Natural killer cell (primary cell): ENCODE data around the gene POP4. TPM values are rescaled to one million over a fixed set of nuclear protein-coding genes. Genes with fewer than 3 reads are reported as not detected.

ENCODE experiments used
- ATAC-seq, 3 donors: fragments of 150-1000 bp in 2 of 3; fragments of 200-7000 bp in 1 of 3; cut with Tn5 transposase; 1 replicate in 1 of 3; 2 replicates in 2 of 3; pipeline ENCODE4 v1.10.0; 2021; ENCODE audit warnings: mild to moderate bottlenecking in 2 of 3, moderate library complexity in 2 of 3
- DNase-seq, 2 donors: peaks; one replicate each; pipeline versions ENCODE4 v3.0.0 to v3.0.0-alpha.2; 2013 to 2021; ENCODE audit warnings: mixed read lengths in 1 of 2
- H3K27ac ChIP-seq: one replicate; pipeline ENCODE4 v1.5.1; 2013; ENCODE audit warnings: mild to moderate bottlenecking, low read length
- H3K27me3 ChIP-seq: one replicate; pipeline ENCODE4 v1.6.1; 2013; ENCODE audit warnings: low read length; ENCODE audit not compliant: control insufficient read depth, insufficient read depth
- H3K36me3 ChIP-seq: one replicate; pipeline ENCODE4 v1.6.1; 2013; ENCODE audit warnings: low read length; ENCODE audit not compliant: control insufficient read depth, insufficient read depth
- H3K4me1 ChIP-seq: one replicate; pipeline ENCODE4 v1.6.1; 2013; ENCODE audit warnings: low read length; ENCODE audit not compliant: control insufficient read depth, insufficient read depth
- H3K4me3 ChIP-seq: one replicate; pipeline ENCODE4 v1.5.1; 2013; ENCODE audit warnings: low read length
- H3K9me3 ChIP-seq: one replicate; pipeline ENCODE4 v1.6.1; 2013; ENCODE audit warnings: low read length; ENCODE audit not compliant: control insufficient read depth, insufficient read depth
- H3K27ac Mint-ChIP-seq, 2 donors: one replicate each; pipeline ENCODE4 v1.8.0; 2022; ENCODE audit warnings: mild to moderate bottlenecking in 2 of 2, mixed read lengths in 2 of 2, moderate library complexity in 1 of 2
- H3K27me3 Mint-ChIP-seq, 2 donors: one replicate each; pipeline ENCODE4 v1.8.0; 2022; ENCODE audit warnings: low read depth in 2 of 2, mixed read lengths in 2 of 2
- H3K36me3 Mint-ChIP-seq: one replicate; pipeline ENCODE4 v1.8.0; 2022; ENCODE audit warnings: mixed read lengths
- H3K4me1 Mint-ChIP-seq, 2 donors: one replicate each; pipeline ENCODE4 v1.8.0; 2022; ENCODE audit warnings: mixed read lengths in 2 of 2
- H3K4me3 Mint-ChIP-seq: one replicate; pipeline ENCODE4 v1.8.0; 2022; ENCODE audit warnings: mild to moderate bottlenecking, moderate library complexity, mixed read lengths
- H3K9me3 Mint-ChIP-seq, 2 donors: one replicate each; pipeline ENCODE4 v1.8.0; 2022; ENCODE audit warnings: mixed read lengths in 2 of 2
- WGBS: methylation state at CpG from one replicate; pipeline ENCODE4 v1.1.7; 2013; ENCODE audit warnings: missing lambda C conversion rate; ENCODE audit not compliant: insufficient coverage; 5-methylcytosine and 5-hydroxymethylcytosine counted together
- intact Hi-C: fragments of 100-400 bp; cut with micrococcal nuclease; formaldehyde crosslinking; loops from one replicate; pipeline ENCODE4 v1.14.2; 2022
- total RNA-seq, 4 donors: library from RNA; stranded (reverse); fragments of 120-200 nt in 1 of 4; gene quantifications; one replicate each; pipeline versions ENCODE4 v1.2.3 to v1.2.4, GENCODE V29; 2013 to 2022
- TF ChIP-seq, protein P1 (sequence below): fragments of 200-600 bp; IDR thresholded peaks from one replicate; pipeline ENCODE4 v1.8.0; 2022; ENCODE audit warnings: antibody characterized with exemption

Gene POP4
- total RNA-seq, 3 donors from 2014 or later (not counting 1 experiment from before 2014, with no cell fraction given), result 46.4 to 60.1 (median 46.4) TPM

DNA sequence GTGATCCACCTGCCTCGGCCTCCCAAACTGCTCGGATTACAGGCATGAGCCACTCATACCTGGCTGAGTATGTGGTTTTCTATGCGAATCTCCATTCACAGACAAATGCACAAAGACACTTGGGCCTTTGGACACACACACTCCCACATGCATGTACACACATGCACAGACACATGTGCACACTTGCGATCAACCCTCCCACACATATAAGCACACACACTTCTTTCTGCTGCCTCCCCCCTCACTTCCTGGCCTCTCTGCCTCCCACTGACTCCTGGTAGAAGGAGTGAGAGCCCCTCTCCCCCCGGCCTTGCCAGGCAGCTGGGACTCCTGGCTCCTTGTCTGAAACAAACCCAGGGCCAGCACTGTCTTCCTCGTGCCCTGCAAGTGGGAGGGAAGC is 29.9 kb downstream of the POP4 start:
- Mint-ChIP-seq H3K4me3 (no peak overlapping the region), H3K27me3 (no peaks in the 10 kb centered on the region), H3K4me1 (no peaks in the 10 kb centered on the region), H3K9me3 (no peaks in the 10 kb centered on the region), H3K36me3 (no peaks in the 10 kb centered on the region), H3K27ac (no peak overlapping the region)
- intact Hi-C loops, result no loop called here
- Histone ChIP-seq H3K9me3 (no peaks in the 10 kb centered on the region), H3K4me1 (no peaks in the 10 kb centered on the region), H3K27ac (no peak overlapping the region), H3K36me3 (no peaks in the 10 kb centered on the region), H3K4me3 (no peak overlapping the region), H3K27me3 (no peaks in the 10 kb centered on the region)
- DNase-seq, result no peak
- 88% methylated on average over 6 of the region's 6 CpGs for WGBS
- TF ChIP-seq, protein P1, sequence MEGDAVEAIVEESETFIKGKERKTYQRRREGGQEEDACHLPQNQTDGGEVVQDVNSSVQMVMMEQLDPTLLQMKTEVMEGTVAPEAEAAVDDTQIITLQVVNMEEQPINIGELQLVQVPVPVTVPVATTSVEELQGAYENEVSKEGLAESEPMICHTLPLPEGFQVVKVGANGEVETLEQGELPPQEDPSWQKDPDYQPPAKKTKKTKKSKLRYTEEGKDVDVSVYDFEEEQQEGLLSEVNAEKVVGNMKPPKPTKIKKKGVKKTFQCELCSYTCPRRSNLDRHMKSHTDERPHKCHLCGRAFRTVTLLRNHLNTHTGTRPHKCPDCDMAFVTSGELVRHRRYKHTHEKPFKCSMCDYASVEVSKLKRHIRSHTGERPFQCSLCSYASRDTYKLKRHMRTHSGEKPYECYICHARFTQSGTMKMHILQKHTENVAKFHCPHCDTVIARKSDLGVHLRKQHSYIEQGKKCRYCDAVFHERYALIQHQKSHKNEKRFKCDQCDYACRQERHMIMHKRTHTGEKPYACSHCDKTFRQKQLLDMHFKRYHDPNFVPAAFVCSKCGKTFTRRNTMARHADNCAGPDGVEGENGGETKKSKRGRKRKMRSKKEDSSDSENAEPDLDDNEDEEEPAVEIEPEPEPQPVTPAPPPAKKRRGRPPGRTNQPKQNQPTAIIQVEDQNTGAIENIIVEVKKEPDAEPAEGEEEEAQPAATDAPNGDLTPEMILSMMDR, result no peak
- no peak for ATAC-seq

DNA sequence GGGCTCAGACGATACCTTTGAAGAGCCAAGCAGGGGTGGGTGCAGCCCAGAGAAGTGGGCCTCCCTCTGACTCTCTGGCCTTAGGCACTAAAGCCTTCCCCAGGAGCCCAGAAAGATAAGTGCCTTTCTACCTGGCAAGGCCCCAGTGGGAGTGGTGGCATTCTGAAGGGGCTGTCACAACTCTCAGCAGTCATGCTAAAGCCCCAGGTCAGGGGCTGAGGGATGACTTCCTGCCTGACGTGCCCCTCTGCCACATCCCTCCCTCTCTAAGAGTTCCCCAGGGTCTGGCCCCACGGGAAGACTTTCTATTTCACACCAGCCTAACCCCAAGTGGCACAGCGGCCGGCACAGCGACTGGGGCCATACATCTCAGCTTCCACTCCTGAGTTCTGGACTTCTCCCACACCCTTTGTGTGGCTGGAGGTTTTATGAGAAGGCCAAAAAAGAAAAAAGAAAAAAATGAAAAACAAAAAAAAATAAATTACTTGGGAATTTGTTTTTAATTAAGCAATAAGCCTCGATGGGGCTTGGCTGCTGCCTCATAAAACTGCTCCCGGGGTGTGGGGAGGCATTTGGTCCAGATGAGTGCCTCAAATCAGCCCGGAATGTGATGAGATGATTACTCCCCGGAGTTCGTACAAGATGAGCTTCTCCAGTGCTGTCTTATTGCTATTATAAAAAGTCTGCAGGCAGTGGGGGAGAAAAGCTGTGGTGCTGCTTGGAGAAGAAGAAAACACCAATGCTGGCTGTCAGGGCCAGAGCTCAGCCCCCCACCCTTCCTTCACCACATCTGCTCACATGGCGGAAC is 30.7 kb downstream of the POP4 start:
- H3K27me3 Mint-ChIP-seq, result peaks cover 0 to 4% of the 10 kb centered on the region in 2 donors
- H3K4me1 Mint-ChIP-seq, result no peaks in the 10 kb centered on the region
- intact Hi-C loops, result no loop called here
- DNase-seq (no peak), ATAC-seq (no peak)
- no peak overlapping the region for H3K4me3 ChIP-seq
- no peak overlapping the region for H3K27ac Mint-ChIP-seq
- H3K27me3 ChIP-seq, result no peaks in the 10 kb centered on the region
- no peaks in the 10 kb centered on the region for H3K36me3 ChIP-seq
- WGBS, result 71% methylated on average over 9 of the region's 12 CpGs
- H3K27ac ChIP-seq, result no peak overlapping the region
- no peaks in the 10 kb centered on the region for H3K36me3 Mint-ChIP-seq
- H3K9me3 ChIP-seq, result no peaks in the 10 kb centered on the region
- TF ChIP-seq, protein P1, result no peak
- no peak overlapping the region for H3K4me3 Mint-ChIP-seq
- H3K9me3 Mint-ChIP-seq, result no peaks in the 10 kb centered on the region
- no peaks in the 10 kb centered on the region for H3K4me1 ChIP-seq

DNA sequence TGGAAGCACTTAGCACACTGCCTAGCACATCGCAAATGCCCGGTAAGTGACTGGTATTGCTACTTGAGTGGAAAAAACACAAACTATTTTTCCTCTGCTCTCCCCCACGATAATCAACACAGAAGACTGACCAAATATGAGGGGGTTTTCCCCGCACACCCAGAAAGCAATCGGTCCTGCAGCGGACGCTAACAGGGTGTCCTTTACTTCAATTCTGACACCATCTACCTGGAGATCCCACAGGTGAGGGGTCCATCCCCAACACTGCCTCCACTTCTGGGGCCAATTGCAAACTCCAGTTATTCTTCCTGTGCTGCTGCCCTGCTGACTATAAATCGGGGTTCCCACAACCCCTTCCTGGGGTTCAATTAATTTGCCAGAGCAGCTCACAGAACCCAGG is 33.0 kb downstream of the POP4 start:
- no peak overlapping the region for H3K4me3 ChIP-seq
- no peaks in the 10 kb centered on the region for H3K9me3 ChIP-seq
- intact Hi-C loops, result no loop called here
- no peaks in the 10 kb centered on the region for H3K27me3 ChIP-seq
- H3K4me1 ChIP-seq, result no peaks in the 10 kb centered on the region
- no peak overlapping the region for H3K27ac Mint-ChIP-seq
- 94% methylated on average over 8 of the region's 8 CpGs for WGBS
- no peak overlapping the region for H3K4me3 Mint-ChIP-seq
- no peaks in the 10 kb centered on the region for H3K36me3 Mint-ChIP-seq
- H3K27ac ChIP-seq, result no peak overlapping the region
- no peaks in the 10 kb centered on the region for H3K36me3 ChIP-seq
- H3K27me3 Mint-ChIP-seq, result peaks cover 0 to 4% of the 10 kb centered on the region in 2 donors
- ATAC-seq, result no peak
- H3K4me1 Mint-ChIP-seq, result no peaks in the 10 kb centered on the region
- TF ChIP-seq, protein P1, result no peak
- no peaks in the 10 kb centered on the region for H3K9me3 Mint-ChIP-seq
- DNase-seq, result no peak

DNA sequence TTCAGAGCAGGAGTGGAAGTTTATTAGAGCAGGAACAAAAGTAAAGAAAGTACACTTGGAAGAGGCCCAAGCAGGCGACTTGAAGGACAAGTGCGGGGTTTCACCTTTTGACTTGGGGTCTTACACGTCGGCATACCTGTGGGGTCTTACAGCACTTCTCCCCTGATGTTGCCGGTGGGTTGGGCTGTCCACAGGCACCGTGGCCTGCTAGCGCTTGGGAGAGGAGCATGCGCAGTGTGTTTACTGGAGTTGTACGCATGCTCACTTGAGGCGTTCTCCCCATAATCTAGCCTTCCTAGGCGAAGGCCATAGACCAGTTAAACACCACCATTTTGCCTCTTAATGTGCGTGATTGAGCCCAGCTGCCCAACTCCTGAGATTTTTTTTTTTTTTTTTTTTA is 34.1 kb downstream of the POP4 start:
- DNase-seq (no peak), ATAC-seq (no peak)
- Mint-ChIP-seq H3K36me3 (no peaks in the 10 kb centered on the region), H3K4me1 (peaks cover 2 to 7% of the 10 kb centered on the region in 2 donors), H3K4me3 (no peak overlapping the region), H3K27ac (no peak overlapping the region), H3K9me3 (no peaks in the 10 kb centered on the region), H3K27me3 (peaks cover 0 to 6% of the 10 kb centered on the region in 2 donors)
- H3K4me1 ChIP-seq, result no peaks in the 10 kb centered on the region
- WGBS, result 94% methylated on average over 12 of the region's 12 CpGs
- H3K9me3 ChIP-seq, result no peaks in the 10 kb centered on the region
- no peak overlapping the region for H3K4me3 ChIP-seq
- intact Hi-C loops, result no loop called here
- H3K27ac ChIP-seq, result no peak overlapping the region
- no peaks in the 10 kb centered on the region for H3K36me3 ChIP-seq
- no peaks in the 10 kb centered on the region for H3K27me3 ChIP-seq
- TF ChIP-seq, protein P1, result no peak
